Astrocyte of the cerebellum (primary cell): ENCODE results near the gene COX8A.

Experiments used
- DNase-seq: peaks from one replicate; pipeline ENCODE4 v3.0.0-alpha.2; 2011; ENCODE audit warnings: low read depth
- H3K4me3 ChIP-seq: 2 replicates; pipeline ENCODE4 v1.5.1; 2011; ENCODE audit warnings: mild to moderate bottlenecking, low read depth, low read length, moderate library complexity
- CTCF ChIP-seq: IDR thresholded peaks from 2 replicates; pipeline ENCODE4 v1.5.1; 2012; ENCODE audit warnings: low read length, low read depth, moderate library complexity, mild to moderate bottlenecking; ENCODE audit errors: missing control alignments
- in situ Hi-C: cut with HindIII; loops from 2 replicates; pipeline ENCODE4 v1.10.0; 2017; ENCODE audit warnings: low sequenced_read_pairs

Gene COX8A

GRCh38 chr11:63997104-63997700 lies 22.8 kb downstream of the COX8A start:
- in situ Hi-C loops: no loop called here
- DNase-seq: no peak
- no peak overlapping the region for H3K4me3 ChIP-seq
- TF ChIP-seq CTCF: no peak

DNA sequence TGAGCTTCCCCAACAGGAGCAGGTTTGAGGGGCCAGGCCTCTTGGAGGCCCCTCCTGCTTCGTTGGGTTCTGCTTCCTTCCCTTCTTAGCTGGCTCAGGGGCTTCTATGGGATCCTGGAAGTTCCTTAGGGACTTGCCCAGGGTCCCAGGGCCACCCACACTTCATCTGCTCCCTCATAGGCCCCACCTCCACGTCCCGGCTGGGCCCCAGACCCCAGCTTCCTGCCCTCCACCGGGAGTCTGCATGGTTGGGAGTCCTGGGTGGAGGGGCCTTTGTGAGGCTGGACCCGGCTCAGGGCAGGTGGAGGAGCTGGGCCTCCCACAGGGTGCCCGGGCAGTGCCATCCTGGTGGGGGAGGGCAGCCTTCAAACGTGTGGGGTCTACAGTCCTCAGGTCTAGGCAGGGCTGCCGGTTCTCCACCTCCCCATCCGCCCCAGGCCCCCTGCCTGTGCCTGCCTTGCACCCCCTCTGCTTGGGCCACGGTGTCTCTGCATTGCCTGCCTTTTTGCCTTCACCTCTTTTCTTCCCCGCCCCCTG lies 23.4 kb downstream of the COX8A start:
- no peak for TF ChIP-seq CTCF
- no peak for DNase-seq
- in situ Hi-C loops: no loop called here
- no peak overlapping the region for H3K4me3 ChIP-seq

DNA sequence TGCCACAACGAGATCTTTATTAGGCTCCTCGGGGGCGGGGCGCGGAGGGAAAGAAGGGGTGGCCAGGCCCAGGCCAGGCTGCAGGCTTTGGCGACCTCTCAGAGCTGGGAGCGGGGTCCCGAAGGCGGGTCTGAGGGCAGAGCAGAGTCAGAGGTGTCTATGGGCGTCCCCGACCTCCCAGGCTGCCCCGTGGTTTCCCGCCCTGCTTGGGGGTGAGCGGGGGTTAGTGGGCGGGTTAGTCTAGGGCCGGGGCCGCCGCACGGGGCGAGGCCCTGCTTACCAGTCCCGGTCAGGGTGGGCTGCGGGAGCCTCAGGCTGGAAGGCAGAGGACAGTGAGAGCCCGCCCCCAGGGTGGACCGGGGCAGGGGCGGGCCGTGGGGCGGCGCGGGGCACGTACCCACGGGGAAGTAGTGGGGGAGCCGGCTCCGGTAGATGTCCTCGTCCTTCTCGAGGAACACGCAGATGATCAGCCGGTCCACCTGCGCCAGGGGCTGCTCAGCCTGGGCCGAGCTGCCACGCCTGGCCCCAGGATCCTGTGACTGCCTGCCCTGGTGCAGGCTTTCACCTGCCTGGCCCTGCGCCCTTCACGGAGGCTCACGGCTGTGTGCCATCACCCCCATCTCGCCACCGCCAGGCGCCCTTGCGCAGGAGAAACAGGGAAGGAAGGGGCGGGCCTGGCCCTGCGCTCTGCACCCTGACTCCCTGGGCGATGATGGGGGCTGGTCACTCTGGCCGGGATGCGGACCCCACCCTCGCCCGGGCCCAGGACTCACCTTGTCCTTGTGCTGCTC lies 24.3 kb downstream of the COX8A start:
- DNase-seq: no peak
- in situ Hi-C loops: no loop called here
- no peak overlapping the region for H3K4me3 ChIP-seq

GRCh38 chr11:63999349-64000025 lies 25.1 kb downstream of the COX8A start:
- in situ Hi-C loops: loop anchor here (5.0 to 10.0 kb wide), 3 partner anchors 75 to 163 kb away; no protein-coding TSS in a partner anchor
- no peak for TF ChIP-seq CTCF
- DNase-seq: no peak
- H3K4me3 ChIP-seq: peak overlapping the region; percentile 12

More for the DNA sequence above, 24.3 kb downstream of the COX8A start:
- no peak for TF ChIP-seq CTCF

GRCh38 chr11:64000026-64000739 lies 25.8 kb downstream of the COX8A start:
- TF ChIP-seq CTCF: peak; percentile 52

More at GRCh38 chr11:64000026-64000739, 25.8 kb downstream of the COX8A start:
- H3K4me3 ChIP-seq: peak overlapping the region; percentile 26
- in situ Hi-C loops: loop anchor here (5.0 to 10.0 kb wide), 3 partner anchors 75 to 162 kb away; no protein-coding TSS in a partner anchor
- peak; percentile 23 for DNase-seq
